Urothelium cell line (cell line): ENCODE data around the gene DNMT3B.
"Not testable (repeated sequence)": the region's sequence is repeated elsewhere in the genome, so short reads cannot be mapped to it uniquely, and the experiment has no call there.

Experiments used
- DNase-seq: peaks from one replicate; pipeline ENCODE4 v3.0.0; 2011; ENCODE audit warnings: low spot score, mixed read lengths
- FAIRE-seq: peaks from 2 replicates; lab custom pipeline; 2011; peaks lifted over from hg19 to GRCh38; lab: Jason Lieb, UNC

DNMT3B gene

GRCh38 chr20:32762754-32763201, 593 bp downstream of the DNMT3B start:
- DNase-seq (peak; percentile 44), FAIRE-seq (no peak)

- DNase-seq, result peak; percentile 56
- FAIRE-seq, result no peak
Observed at GRCh38 chr20:32763202-32764004, 1.2 kb downstream of the DNMT3B start.

GRCh38 chr20:32764005-32764960, 2.1 kb downstream of the DNMT3B start:
- FAIRE-seq, result no peak
- no peak for DNase-seq

- not testable (repeated sequence) for DNase-seq, FAIRE-seq
Observed at GRCh38 chr20:32765230-32765875, 3.2 kb downstream of the DNMT3B start.

- DNase-seq (no peak), FAIRE-seq (no peak)
Observed at GRCh38 chr20:32767418-32768198, 5.4 kb downstream of the DNMT3B start.

- no peak for FAIRE-seq
- DNase-seq, result no peak
Observed at GRCh38 chr20:32772046-32772445, 9.9 kb downstream of the DNMT3B start.

- no peak for FAIRE-seq
Observed at GRCh38 chr20:32773223-32773622, 11.0 kb downstream of the DNMT3B start.

GRCh38 chr20:32773855-32774254, 11.7 kb downstream of the DNMT3B start:
- no peak for DNase-seq
- no peak for FAIRE-seq

More at GRCh38 chr20:32773223-32773622, 11.0 kb downstream of the DNMT3B start:
- no peak for DNase-seq

- FAIRE-seq, result no peak
- no peak for DNase-seq
Observed at GRCh38 chr20:32775336-32775991, 13.3 kb downstream of the DNMT3B start.

- no peak for DNase-seq
- FAIRE-seq, result no peak
Observed at GRCh38 chr20:32777177-32777956, 15.2 kb downstream of the DNMT3B start.

- DNase-seq (peak; percentile 38), FAIRE-seq (no peak)
Observed at GRCh38 chr20:32779500-32780211, 17.5 kb downstream of the DNMT3B start.

GRCh38 chr20:32780278-32780677, 18.1 kb downstream of the DNMT3B start:
- DNase-seq, result no peak
- no peak for FAIRE-seq

GRCh38 chr20:32780749-32781655, 18.8 kb downstream of the DNMT3B start:
- DNase-seq (no peak), FAIRE-seq (no peak)

GRCh38 chr20:32784369-32785080, 22.3 kb downstream of the DNMT3B start:
- no peak for DNase-seq

GRCh38 chr20:32786059-32786760, 24.0 kb downstream of the DNMT3B start:
- FAIRE-seq (no peak), DNase-seq (no peak)

More at GRCh38 chr20:32784369-32785080, 22.3 kb downstream of the DNMT3B start:
- FAIRE-seq, result no peak

- no peak for DNase-seq
- no peak for FAIRE-seq
Observed at GRCh38 chr20:32787168-32787567, 25.0 kb downstream of the DNMT3B start.
